Prostate gland (tissue), 2 donors: ENCODE results near the gene FGD5. TPM values are rescaled to one million over a fixed set of nuclear protein-coding genes. Genes with fewer than 3 reads are reported as not detected.

Experiments
- DNase-seq: peaks from one replicate; pipeline ENCODE4 v3.0.0-alpha.2; 2019; ENCODE audit warnings: low spot score
- H3K27ac ChIP-seq, 2 donors: fragments of 200-600 bp; sonication (generic); 2 replicates each; pipeline ENCODE4 v1.5.1; 2017 to 2019
- H3K27me3 ChIP-seq: fragments of 200-600 bp; sonication (generic); replicated peaks from 2 replicates; pipeline ENCODE4 v1.5.1; 2019; ENCODE audit not compliant: insufficient read depth
- H3K36me3 ChIP-seq, 2 donors: fragments of 200-600 bp; sonication (generic); 1 replicate in 1 of 2; 2 replicates in 1 of 2; pipeline versions ENCODE4 v1.5.1 to v1.8.1; 2017 to 2019
- H3K4me1 ChIP-seq: fragments of 200-600 bp; sonication (generic); replicated peaks from 2 replicates; pipeline ENCODE4 v1.5.1; 2019
- H3K4me3 ChIP-seq, 2 donors: fragments of 200-600 bp; sonication (generic); 2 replicates each; pipeline ENCODE4 v1.5.1; 2017 to 2019
- H3K9me3 ChIP-seq: fragments of 200-600 bp; sonication (generic); 2 replicates; pipeline ENCODE4 v1.5.1; 2017
- CTCF ChIP-seq, 4 experiments: fragments of 200-600 bp in 2 of 4; fragments of 450-650 bp in 2 of 4; sonication (generic) in 2 of 4; IDR thresholded peaks; 1 replicate in 3 of 4; 2 replicates in 1 of 4; pipeline ENCODE4 v1.5.1; 2016 to 2019; ENCODE audit warnings: antibody characterized with exemption in 4 of 4, mild to moderate bottlenecking in 2 of 4, moderate library complexity in 2 of 4
- POLR2A ChIP-seq: fragments of 450-650 bp; IDR thresholded peaks from one replicate; pipeline ENCODE4 v1.6.1; 2016; ENCODE audit warnings: antibody characterized with exemption, mild to moderate bottlenecking
- POLR2AphosphoS5 ChIP-seq: sonication (generic); formaldehyde crosslinking; IDR thresholded peaks from one replicate; pipeline ENCODE4 v1.6.1; 2017; ENCODE audit warnings: antibody characterized with exemption
- WGBS: methylation state at CpG from one replicate; pipeline ENCODE4 v1.1.5; 2018; 5-methylcytosine and 5-hydroxymethylcytosine counted together
- intact Hi-C: fragments of 100-400 bp; cut with DNase I; formaldehyde crosslinking; loops from one replicate; pipeline ENCODE4 v1.14.2; 2022
- total RNA-seq, 2 donors: library from RNA; depleted of rRNA; stranded (reverse); fragments of >200 nt; gene quantifications; one replicate each; pipeline ENCODE4 v1.1.0, GENCODE V29; 2016

Gene FGD5
- total RNA-seq, 2 donors from 2014 or later = 4.5 to 15.8 TPM

DNA sequence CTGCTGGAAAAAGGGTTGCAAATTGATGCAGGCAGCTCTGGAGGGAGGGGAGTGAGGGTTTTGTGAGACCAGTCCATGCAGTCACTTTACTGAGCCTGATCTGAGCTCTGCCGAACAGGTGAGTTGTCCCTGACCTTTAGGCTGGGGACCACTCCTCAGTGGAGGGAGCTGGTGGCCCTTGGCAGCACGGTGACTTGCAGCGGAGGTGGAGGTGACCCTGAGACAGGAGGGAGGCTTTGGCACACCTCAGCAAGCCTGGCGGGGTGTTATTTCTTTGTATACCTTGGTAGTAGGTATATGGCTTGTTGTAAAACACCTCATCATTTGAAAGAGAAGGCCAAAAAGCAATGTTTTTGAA is 43.5 kb downstream of the FGD5 start:
- no peaks in the 10 kb centered on the region for H3K4me1 ChIP-seq
- intact Hi-C loops = no loop called here
- no peaks in the 10 kb centered on the region for H3K27me3 ChIP-seq
- TF ChIP-seq POLR2A (no peak), POLR2AphosphoS5 (no peak), CTCF (IDR thresholded peaks at IDR 0.05) (no peak)
- H3K36me3 ChIP-seq = no peaks in the 10 kb centered on the region
- no peak for DNase-seq
- H3K9me3 ChIP-seq = no peaks in the 10 kb centered on the region
- H3K27ac ChIP-seq = no peak overlapping the region
- H3K4me3 ChIP-seq = no peak overlapping the region
- WGBS = 99% methylated on average over 4 of the region's 4 CpGs

DNA sequence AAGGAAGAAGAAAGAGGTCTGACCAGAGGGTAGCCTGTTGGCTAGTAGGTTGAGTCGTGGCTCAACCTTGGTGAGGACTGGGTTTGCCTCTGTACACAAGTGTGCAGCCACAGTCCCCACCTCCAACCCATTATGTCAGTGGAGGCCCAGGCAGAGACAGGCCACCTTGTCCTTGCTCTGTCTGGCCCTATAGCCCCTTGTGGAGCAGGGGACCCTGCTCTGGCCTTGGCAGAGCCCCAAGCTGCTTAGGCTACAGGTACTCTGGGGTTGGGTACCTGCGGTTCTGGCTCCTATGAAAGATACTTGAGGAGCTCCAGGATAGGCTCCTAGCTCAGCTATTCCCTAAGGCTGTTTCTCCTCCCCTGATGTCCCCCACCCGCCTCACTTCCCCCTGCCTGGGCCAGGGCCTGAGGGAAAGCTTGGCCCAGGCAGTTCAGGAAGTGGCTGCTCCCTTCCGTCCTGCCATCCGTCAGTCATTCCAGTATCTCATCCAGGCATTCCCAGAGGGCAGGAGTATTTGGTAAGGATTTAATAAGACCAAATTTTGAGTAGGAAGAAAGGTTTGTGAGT is 44.0 kb downstream of the FGD5 start:
- Histone ChIP-seq H3K27me3 (no peaks in the 10 kb centered on the region), H3K27ac (no peak overlapping the region), H3K4me1 (no peaks in the 10 kb centered on the region), H3K36me3 (no peaks in the 10 kb centered on the region), H3K4me3 (no peak overlapping the region), H3K9me3 (no peaks in the 10 kb centered on the region)
- DNase-seq = no peak
- intact Hi-C loops = no loop called here
- 76% methylated on average over 5 of the region's 5 CpGs for WGBS
- TF ChIP-seq CTCF (IDR thresholded peaks at IDR 0.05) (no peak), POLR2A (no peak), POLR2AphosphoS5 (no peak)

DNA sequence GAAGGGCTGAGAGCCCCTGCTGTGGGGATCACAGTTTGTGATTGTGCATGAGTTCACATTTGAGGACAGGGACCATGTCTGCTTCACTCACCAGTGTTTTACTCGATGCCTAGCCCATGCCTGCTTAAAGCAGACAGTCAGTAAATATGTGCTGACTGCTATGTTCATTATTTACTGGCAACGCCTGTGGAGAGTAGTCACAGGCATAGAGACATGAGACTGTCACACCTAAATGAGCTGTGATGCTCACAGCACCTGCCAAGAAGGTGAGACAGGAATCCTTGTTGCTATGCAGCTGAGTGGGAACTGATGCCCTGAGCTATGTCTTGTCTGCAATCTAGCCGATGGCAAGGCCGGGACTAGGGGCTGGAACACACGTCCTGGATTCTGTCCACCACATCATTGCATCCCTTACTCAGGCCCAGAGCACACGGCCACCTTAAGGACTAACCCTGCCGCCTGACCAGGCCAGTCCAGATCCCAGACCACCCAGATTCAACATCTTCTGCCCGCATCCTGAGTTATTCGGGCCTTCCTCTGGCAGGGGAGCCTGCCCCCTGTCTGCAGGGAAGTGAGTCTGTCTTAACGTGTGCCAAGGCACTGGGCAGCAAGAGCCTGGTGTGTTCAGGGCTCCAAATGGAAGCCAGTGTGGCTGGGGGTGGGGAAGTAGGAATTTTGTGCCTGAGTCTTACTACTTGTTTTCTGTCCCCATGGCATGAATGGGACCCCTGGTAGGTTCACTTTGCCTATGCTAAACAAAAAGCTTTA is 44.8 kb downstream of the FGD5 start:
- Histone ChIP-seq H3K27me3 (no peaks in the 10 kb centered on the region), H3K27ac (no peak overlapping the region), H3K9me3 (no peaks in the 10 kb centered on the region), H3K4me3 (no peak overlapping the region), H3K4me1 (no peaks in the 10 kb centered on the region), H3K36me3 (no peaks in the 10 kb centered on the region)
- DNase-seq = no peak
- intact Hi-C loops = no loop called here
- TF ChIP-seq POLR2AphosphoS5 (no peak), CTCF (IDR thresholded peaks at IDR 0.05) (no peak), POLR2A (no peak)
- 73% methylated on average over 10 of the region's 10 CpGs for WGBS

DNA sequence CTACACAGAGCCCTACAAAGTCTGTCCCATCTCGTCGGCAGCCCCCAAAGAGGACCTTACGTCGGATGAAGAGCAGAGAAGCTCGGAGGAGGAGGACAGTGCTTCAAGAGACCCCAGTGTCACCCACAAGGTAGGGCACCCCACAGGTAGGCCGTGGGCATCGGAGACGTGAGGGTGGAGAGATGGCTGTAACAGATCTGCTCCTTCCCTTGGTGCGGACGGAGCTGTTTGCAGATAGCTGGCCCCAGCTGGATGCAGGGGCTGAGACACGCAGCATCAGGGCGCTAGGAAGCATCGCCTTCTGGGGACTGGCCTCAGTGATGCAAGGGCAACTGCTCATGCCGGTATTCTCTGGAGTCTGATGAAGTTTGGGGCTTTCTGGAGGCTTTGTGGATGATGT is 45.4 kb downstream of the FGD5 start:
- no peak for DNase-seq
- no peaks in the 10 kb centered on the region for H3K9me3 ChIP-seq
- no peaks in the 10 kb centered on the region for H3K27me3 ChIP-seq
- no peaks in the 10 kb centered on the region for H3K36me3 ChIP-seq
- no peak overlapping the region for H3K4me3 ChIP-seq
- WGBS = 95% methylated on average over 14 of the region's 14 CpGs
- H3K4me1 ChIP-seq = no peaks in the 10 kb centered on the region
- intact Hi-C loops = no loop called here
- no peak overlapping the region for H3K27ac ChIP-seq
- TF ChIP-seq POLR2AphosphoS5 = no peak
- TF ChIP-seq POLR2A = no peak
- no peak for TF ChIP-seq CTCF (IDR thresholded peaks at IDR 0.05)

DNA sequence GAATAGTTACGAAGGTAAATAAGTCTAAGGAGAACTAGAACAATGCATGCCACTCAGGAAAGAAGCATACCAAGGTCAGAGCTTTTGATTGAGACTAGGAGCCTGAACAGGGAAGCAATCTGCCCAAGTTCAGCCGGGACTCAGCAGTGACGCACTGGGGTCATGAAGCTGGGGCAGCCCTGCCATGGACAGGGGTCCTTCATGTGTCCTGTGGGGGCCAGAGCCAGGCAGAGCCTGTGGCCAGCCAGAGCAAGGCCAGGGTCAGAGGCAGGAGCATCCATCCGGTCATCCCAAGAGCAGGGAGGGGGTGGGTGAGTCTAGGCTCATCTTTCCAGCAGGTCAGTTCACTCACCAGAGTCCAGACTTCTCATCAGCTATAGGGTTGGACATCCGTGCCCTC is 47.9 kb downstream of the FGD5 start:
- DNase-seq = no peak
- no peaks in the 10 kb centered on the region for H3K27me3 ChIP-seq
- no peaks in the 10 kb centered on the region for H3K9me3 ChIP-seq
- intact Hi-C loops = no loop called here
- H3K4me1 ChIP-seq = no peaks in the 10 kb centered on the region
- H3K27ac ChIP-seq = no peak overlapping the region
- no peaks in the 10 kb centered on the region for H3K36me3 ChIP-seq
- 91% methylated on average over 5 of the region's 5 CpGs for WGBS
- no peak overlapping the region for H3K4me3 ChIP-seq
- no peak for TF ChIP-seq POLR2AphosphoS5
- TF ChIP-seq CTCF (IDR thresholded peaks at IDR 0.05) = no peak
- TF ChIP-seq POLR2A = no peak
